Measurements from ENCODE around the gene ZNRF1. TPM values are rescaled to one million over a fixed set of nuclear protein-coding genes. Genes with fewer than 3 reads are reported as not detected.

Gene ZNRF1
- total and polyA plus RNA-seq, 2 of the 4 experiments (the other 2 are of a cell fraction), result 8.2 to 20.7 TPM

- Histone ChIP-seq H2AFZ (replicated peaks; ENCODE audit: low read length, poor library complexity) (no peak overlapping the region), H3K14ac (replicated peaks; ENCODE audit: low read depth, low read length) (no peak overlapping the region), H2BK120ac (ENCODE audit: low read depth, low read length) (no peak overlapping the region), H4K5ac (ENCODE audit: low read depth, low read length) (no peak overlapping the region), H3K9ac (ENCODE audit: low read depth, low read length) (no peak overlapping the region), H2BK5ac (ENCODE audit: low read depth, low read length, poor library complexity, severe bottlenecking) (no peak overlapping the region), H3K4ac (ENCODE audit: low read depth, low read length) (no peak overlapping the region), H3K27ac (ENCODE audit: insufficient read depth, low read length) (no peak overlapping the region), H2BK20ac (ENCODE audit: low read depth, low read length) (no peak overlapping the region), H3K4me1 (ENCODE audit: control insufficient read depth, insufficient read depth, low read length) (peaks cover 11% of the 10 kb centered on the region), H2AK5ac (ENCODE audit: low read depth, low read length) (no peak overlapping the region), H3K9me1 (ENCODE audit: insufficient read depth, low read length) (peaks cover 15% of the 10 kb centered on the region), H2BK15ac (ENCODE audit: low read depth, low read length) (no peak overlapping the region), H3K18ac (ENCODE audit: low read depth, low read length) (no peak overlapping the region), H2AK9ac (replicated peaks; ENCODE audit: low read depth, low read length, poor library complexity) (no peak overlapping the region), H3K4me2 (ENCODE audit: low read depth, low read length) (no peak overlapping the region), H3K56ac (ENCODE audit: extremely low read depth, insufficient read depth, low read length) (no peak overlapping the region), H3K9me3 (ENCODE audit: control insufficient read depth, insufficient read depth, low read length) (no peaks in the 10 kb centered on the region), H3K4me3 (ENCODE audit: insufficient read depth, low read depth, low read length) (no peak overlapping the region), H3K79me1 (ENCODE audit: low read depth in 1 of 2, low read length in 2 of 2) (peaks cover 47 to 69% of the 10 kb centered on the region in 2 experiments), H4K8ac (ENCODE audit: low read depth in 2 of 2, low read length in 2 of 2) (no peak overlapping the region), H3K27me3 (ENCODE audit: control insufficient read depth, insufficient read depth, low read length) (no peaks in the 10 kb centered on the region), H4K91ac (ENCODE audit: insufficient read depth, low read depth, low read length) (no peak overlapping the region), H4K20me1 (ENCODE audit: insufficient read depth, low read length) (peaks cover 49% of the 10 kb centered on the region), H3K23ac (ENCODE audit: low read depth, low read length) (no peak overlapping the region), H3K36me3 (ENCODE audit: control insufficient read depth, insufficient read depth, low read length) (no peaks in the 10 kb centered on the region)
- ATAC-seq (ENCODE audit: low read depth) (no peak), DNase-seq (no peak)
- 79% methylated on average over 9 of the region's 20 CpGs; no CpG with 5 or more reads in 1 of the 2 experiments for WGBS, 2 experiments (ENCODE audit: extremely low coverage in 2 of 2, insufficient read length in 1 of 2)
- BruUV-seq (replicated peaks), result no TSS peak
- intact Hi-C loops (cut with micrococcal nuclease) (no loop called here), dilution Hi-C loops (cut with HindIII; ENCODE audit: low sequenced_read_pairs, unreplicated experiment) (no loop called here), in situ Hi-C loops (cut with MboI; ENCODE audit: low sequenced_read_pairs) (no loop called here)
- TF ChIP-seq MXI1 (IDR thresholded peaks at IDR 0.05; ENCODE audit: borderline replicate concordance, low read depth, low read length) (no peak), RCOR1 (IDR thresholded peaks at IDR 0.05; ENCODE audit: insufficient replicate concordance, low read length) (no peak), FOS (IDR thresholded peaks at IDR 0.05; ENCODE audit: low read depth, low read length) (no peak), RFX5 (IDR thresholded peaks at IDR 0.05; ENCODE audit: low read depth, low read length) (no peak), RAD21 (IDR thresholded peaks at IDR 0.05; ENCODE audit: low read length) (no peak), CHD1 (IDR thresholded peaks at IDR 0.05; ENCODE audit: low read depth, low read length) (no peak), BHLHE40 (IDR thresholded peaks at IDR 0.05; ENCODE audit: low read depth, low read length) (no peak), NFE2L2 (IDR thresholded peaks at IDR 0.05; ENCODE audit: low read depth, low read length) (no peak), POLR2A (IDR thresholded peaks at IDR 0.05; ENCODE audit: low read depth, low read length) (no peak), MAFK (IDR thresholded peaks at IDR 0.05; ENCODE audit: low read depth, low read length) (no peak), CEBPB (IDR thresholded peaks at IDR 0.05; ENCODE audit: low read depth, low read length) (no peak), SMC3 (IDR thresholded peaks at IDR 0.05; ENCODE audit: low read depth, low read length) (no peak), CTCF (conservative IDR thresholded peaks at IDR 0.05; ENCODE audit: low read depth, low read length) (no peak), MAZ (IDR thresholded peaks at IDR 0.05; ENCODE audit: borderline replicate concordance, low read depth, low read length) (no peak)
- TF ChIP-seq, protein P1, sequence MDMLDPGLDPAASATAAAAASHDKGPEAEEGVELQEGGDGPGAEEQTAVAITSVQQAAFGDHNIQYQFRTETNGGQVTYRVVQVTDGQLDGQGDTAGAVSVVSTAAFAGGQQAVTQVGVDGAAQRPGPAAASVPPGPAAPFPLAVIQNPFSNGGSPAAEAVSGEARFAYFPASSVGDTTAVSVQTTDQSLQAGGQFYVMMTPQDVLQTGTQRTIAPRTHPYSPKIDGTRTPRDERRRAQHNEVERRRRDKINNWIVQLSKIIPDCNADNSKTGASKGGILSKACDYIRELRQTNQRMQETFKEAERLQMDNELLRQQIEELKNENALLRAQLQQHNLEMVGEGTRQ (IDR thresholded peaks at IDR 0.05; ENCODE audit: low read depth, low read length), result no peak
- TF ChIP-seq, protein P2, sequence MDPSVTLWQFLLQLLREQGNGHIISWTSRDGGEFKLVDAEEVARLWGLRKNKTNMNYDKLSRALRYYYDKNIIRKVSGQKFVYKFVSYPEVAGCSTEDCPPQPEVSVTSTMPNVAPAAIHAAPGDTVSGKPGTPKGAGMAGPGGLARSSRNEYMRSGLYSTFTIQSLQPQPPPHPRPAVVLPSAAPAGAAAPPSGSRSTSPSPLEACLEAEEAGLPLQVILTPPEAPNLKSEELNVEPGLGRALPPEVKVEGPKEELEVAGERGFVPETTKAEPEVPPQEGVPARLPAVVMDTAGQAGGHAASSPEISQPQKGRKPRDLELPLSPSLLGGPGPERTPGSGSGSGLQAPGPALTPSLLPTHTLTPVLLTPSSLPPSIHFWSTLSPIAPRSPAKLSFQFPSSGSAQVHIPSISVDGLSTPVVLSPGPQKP (IDR thresholded peaks at IDR 0.05; ENCODE audit: borderline replicate concordance, low read depth, low read length), result no peak
- CTCF ChIA-PET, result no interaction called here
- POLR2A ChIA-PET (ENCODE audit: unreplicated experiment), result no interaction called here
Observed at GRCh38 chr16:75073545-75074303, 74.9 kb downstream of the ZNRF1 start.
